Measurements from ENCODE around the gene PHOX2A.
"Not testable (repeated sequence)": the region's sequence is repeated elsewhere in the genome, so short reads cannot be mapped to it uniquely, and the experiment has no call there.

PHOX2A gene

DNA sequence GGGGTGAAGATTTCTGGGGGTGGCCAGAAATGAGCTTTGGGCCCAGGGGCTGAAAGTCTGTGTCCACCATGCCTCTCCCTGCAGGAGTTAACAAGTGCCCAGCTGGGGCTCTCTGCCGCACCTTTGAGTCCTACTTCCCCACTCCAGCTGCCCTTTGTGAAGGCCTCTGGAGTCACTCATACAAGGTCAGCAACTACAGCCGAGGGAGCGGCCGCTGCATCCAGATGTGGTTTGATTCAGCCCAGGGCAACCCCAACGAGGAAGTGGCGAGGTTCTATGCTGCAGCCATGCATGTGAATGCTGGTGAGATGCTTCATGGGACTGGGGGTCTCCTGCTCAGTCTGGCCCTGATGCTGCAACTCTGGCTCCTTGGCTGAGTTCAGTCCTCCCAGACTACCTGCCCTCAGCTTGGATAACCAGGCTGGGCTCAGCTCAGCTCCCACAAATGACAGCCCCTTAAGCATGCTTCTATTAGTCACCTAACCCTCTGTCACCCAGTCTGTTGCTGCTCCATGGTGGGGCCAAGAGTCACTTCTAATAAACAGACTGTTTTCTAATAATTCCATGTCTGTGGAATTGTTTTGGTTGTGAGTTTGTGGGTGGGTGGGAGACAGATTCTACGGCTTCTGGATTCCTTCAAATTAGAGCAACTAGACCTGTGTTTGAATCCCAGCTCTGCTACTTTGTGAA, 22.4 kb downstream of the PHOX2A start:
- peak; percentile 59 for DNase-seq

DNA sequence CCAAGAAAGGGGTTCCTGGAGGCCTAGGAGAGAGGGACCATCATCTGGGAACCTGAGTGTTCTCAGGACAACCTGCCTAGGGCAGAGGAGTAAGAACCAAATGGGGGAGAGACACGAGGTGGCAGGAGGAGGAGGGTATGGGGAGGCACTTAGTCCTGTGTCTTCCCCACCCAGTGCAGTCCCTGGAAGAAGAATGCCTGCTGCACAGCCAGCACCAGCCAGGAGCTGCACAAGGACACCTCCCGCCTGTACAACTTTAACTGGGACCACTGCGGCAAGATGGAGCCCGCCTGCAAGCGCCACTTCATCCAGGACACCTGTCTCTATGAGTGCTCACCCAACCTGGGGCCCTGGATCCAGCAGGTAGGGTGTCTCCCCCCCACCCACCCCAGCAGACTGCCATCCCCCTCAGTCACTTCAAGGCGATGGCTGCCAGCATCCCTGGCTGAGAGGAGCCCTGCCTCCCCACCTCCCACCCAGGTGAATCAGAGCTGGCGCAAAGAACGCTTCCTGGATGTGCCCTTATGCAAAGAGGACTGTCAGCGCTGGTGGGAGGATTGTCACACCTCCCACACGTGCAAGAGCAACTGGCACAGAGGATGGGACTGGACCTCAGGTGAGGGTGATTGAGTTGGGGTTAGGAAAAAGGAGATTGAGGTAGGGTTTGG, 23.1 kb downstream of the PHOX2A start:
- DNase-seq: no peak

DNA sequence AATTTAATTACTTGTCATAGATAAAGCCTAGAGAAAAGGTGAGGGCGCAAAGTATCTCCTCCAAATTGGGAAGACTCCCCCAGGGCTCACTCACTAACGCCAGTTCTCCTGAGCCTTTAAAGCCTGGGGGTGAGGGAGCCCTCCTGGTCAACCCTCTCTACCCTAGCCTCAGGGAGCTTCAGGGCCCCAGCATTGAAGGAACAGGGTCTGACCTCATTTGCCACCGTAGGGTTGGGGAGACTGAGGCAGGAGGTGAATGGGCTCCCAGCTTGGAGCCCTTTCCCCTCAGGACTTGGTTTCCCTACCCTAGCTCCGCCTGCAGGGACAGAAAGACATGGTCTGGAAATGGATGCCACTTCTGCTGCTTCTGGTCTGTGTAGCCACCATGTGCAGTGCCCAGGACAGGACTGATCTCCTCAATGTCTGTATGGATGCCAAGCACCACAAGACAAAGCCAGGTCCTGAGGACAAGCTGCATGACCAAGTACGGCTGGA, 25.7 kb downstream of the PHOX2A start:
- no peak for DNase-seq

DNA sequence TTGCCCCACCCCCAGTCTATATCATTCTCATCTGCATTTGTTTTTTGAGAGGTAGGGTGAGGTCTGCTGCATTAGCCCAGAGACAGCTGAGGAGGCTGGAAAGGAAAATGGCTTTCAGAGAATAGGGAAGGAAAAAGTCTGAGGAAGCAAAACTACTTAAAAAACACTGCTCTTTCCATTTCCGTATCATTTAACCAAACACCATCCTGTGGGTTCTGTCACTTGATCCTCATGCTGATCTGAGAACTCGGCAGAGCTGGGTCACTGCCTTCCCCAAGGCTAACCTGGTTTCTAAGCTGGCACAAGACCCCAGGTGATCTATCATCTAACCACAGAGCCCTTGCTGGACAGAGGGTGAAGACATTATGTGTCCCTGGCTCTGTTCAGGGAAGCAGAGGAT, 26.1 kb downstream of the PHOX2A start:
- peak; percentile 48 for DNase-seq

DNA sequence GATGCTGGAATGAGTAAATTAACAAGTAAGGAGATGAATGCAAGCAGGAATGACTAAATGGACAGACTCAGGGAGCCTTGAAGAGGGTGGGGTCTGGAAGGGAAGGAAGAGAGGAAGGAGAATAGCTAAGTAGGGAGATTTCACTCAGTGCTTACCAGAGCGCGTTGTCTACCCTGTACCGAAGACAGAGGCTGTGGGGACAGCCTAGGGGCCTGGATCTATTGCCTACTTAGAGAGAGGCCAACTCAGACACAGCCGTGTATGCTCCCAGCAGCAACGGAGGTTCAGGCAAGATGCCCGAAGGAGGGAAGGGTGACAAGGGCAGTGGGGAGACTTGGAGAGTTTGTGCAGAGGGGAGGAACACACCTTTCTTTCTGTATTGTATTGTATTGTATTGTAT, 27.3 kb downstream of the PHOX2A start, which contains the start of gene FOLR2:
Gene FOLR2 (plus strand): TSS at position 157 of the 400 bp plus-strand sequence. CDS start 1,791 bp downstream, outside the sequence.
- no peak for DNase-seq

DNA sequence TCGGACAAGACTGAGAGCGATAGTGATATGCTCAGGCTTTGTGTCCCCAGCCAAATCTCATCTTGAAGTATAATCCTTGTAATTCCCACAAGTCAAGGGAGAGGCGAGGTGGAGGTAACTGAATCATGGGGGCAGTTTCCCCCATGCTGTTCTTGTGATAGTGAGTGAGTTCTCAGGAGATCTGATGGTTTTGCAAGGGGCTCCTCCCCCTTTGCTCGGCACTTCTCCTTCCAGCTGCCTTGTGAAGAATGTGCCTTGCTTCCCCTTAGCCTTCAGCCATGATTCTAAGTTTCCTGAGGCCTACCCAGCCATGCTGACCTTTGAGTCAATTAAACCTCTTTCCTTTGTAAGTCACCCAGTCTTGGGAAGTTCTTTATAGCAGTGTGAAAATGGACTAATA, 34.9 kb downstream of the PHOX2A start:
- DNase-seq: peak; percentile 38

DNA sequence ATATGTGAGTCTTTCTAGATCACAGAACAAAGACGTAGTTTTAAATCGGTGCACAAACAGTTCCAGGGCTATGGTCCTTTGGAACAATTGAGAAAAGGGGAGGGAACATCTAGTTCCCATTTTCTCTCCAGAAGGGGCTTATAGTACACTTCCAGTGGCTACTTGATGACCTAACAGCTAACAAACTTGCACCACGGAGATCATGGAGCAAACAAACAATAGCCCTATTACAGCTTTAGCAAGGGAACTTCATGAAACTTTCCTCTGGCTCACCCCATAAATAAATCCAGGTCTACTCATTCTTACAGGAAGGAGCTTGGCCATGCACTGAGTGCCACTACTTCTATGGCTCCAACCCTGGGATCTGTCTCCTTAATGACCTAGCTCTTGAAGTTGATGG, 35.7 kb downstream of the PHOX2A start:
- DNase-seq: no peak

DNA sequence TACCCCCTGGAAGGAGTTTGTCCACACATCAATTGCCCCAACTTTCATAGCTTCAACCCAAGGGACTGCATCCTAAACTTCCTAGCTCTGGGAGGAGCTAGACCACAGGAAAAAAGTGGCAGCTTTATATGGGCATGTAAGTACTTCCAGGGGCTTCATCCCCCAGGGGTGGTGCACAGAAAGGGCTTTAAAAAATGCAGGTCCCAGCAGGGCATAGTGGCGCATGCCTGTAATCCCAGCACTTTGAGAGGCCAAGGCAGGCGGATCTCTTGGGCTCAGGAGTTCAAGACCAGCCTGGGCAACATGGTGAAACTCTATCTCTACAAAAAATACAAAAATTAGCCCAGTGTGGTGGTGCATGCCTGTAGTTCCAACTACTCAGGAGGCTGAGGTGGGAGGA, 37.2 kb downstream of the PHOX2A start:
- not testable (repeated sequence) for DNase-seq

DNA sequence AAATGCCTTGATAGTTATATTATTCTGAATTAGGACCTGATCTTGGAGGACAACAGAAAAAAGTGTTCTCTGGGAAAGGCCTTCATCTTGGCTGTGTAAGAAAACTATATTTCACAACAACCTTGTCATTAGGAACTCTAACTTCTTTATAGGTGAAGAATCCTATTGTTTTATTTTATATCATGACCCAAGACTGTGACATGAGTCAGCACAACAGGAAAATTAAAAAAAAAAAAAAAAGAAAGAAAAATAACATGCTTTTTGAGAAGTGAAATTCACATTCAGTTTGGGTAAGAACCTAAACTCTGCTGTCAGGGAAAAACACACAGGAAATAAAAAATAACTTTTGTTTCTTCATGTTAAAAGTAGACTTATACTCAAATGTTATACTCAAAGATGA, 39.1 kb downstream of the PHOX2A start:
- no peak for DNase-seq

DNA sequence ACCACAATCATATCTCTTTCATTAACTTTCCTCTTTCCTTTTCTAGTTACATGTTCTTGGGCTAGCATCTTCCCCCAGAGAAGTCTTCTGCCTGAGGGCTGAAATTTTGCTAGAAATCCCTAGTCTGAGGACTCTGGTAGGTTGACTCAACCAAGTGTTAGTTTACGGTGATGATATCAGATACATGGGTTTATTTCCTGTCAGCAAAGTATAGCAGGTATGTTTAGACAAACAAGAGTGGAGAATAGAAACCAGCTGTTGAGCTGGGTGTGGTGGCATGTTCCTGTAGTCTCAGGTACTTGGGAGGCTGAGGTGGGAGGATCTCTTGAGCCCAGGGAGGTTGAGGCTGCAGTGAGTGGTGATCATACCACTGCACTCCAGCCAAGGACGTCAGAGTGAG, 40.8 kb downstream of the PHOX2A start:
- no peak for DNase-seq

DNA sequence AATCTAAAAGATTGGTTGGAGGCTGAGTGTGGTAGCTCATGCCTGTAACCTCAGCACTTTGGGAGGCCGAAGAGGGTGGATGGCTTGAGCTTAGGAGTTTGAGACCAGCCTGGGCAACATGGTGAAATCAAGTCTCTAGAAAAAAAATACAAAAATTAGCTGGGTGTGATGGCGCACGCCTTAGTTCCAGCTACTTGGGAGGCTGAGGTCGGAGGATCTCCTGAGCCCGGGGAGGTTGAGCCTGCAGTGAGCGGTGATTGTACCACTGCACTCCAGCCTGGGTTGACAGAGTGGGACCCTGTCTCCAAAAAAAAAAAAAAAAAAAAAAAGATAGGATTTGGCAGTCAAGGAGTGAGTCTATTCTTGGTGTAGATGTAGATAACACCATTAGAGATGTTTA, 41.4 kb downstream of the PHOX2A start:
- DNase-seq: no peak

DNA sequence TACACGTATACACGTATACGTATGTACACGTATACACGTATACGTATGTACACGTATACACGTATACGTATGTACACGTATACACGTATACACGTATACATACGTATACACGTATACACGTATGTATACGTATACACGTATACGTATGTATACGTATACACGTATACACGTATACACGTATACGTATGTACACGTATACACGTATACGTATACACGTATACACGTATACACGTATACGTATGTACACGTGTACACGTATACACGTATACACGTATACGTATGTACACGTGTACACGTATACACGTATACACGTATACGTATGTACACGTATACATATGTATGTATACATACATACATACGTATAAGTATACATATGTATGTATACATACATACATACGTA, 42.5 kb downstream of the PHOX2A start:
- DNase-seq: not testable (repeated sequence)

DNA sequence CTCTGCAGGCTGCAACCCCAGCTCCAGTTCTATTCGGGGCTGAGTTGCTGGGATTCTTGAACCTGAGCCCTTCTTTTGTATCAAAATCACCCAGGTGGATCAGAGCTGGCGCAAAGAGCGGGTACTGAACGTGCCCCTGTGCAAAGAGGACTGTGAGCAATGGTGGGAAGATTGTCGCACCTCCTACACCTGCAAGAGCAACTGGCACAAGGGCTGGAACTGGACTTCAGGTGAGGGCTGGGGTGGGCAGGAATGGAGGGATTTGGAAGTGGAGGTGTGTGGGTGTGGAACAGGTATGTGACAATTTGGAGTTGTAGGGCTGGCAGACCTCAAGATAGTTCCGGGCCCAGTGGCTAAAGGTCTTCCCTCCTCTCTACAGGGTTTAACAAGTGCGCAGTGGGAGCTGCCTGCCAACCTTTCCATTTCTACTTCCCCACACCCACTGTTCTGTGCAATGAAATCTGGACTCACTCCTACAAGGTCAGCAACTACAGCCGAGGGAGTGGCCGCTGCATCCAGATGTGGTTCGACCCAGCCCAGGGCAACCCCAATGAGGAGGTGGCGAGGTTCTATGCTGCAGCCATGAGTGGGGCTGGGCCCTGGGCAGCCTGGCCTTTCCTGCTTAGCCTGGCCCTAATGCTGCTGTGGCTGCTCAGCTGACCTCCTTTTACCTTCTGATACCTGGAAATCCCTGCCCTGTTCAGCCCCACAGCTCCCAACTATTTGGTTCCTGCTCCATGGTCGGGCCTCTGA, 48.3 kb downstream of the PHOX2A start:
- DNase-seq: no peak

DNA sequence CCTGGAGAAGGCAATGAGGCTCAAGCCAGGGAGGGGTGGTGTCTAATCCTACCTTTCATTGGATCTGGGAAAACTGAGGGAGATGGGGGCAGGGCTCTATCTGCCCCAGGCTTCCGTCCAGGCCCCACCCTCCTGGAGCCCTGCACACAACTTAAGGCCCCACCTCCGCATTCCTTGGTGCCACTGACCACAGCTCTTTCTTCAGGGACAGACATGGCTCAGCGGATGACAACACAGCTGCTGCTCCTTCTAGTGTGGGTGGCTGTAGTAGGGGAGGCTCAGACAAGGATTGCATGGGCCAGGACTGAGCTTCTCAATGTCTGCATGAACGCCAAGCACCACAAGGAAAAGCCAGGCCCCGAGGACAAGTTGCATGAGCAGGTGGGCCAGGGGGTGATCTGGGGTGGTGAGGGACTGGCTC, 52.0 kb downstream of the PHOX2A start, which contains the start of gene FOLR1:
Gene FOLR1 (plus strand): TSS at position 180 of the 421 bp plus-strand sequence. CDS start 34 bp downstream, at position 214.
- DNase-seq: no peak

DNA sequence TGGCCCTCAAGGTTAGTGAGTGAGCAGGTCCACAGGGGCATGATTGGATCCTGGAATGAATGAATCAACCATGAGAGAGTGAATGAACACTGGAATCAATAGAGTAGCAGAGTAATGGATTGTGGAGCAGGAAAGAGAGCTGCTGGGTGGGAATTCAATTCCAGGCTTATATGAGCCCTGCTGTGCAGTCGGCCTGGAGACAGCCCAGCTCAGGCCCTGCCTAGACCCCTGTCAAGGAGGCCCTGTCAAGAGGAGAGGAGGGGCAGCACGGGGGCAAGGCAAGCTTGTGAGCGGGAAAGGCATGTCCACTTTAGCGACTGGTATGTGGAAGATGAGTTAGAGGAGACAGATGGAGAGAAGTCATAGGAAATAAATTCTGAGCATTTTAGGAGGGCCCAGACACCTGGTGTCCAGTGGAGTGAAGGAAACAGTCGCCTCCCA, 53.3 kb downstream of the PHOX2A start:
- DNase-seq: no peak

DNA sequence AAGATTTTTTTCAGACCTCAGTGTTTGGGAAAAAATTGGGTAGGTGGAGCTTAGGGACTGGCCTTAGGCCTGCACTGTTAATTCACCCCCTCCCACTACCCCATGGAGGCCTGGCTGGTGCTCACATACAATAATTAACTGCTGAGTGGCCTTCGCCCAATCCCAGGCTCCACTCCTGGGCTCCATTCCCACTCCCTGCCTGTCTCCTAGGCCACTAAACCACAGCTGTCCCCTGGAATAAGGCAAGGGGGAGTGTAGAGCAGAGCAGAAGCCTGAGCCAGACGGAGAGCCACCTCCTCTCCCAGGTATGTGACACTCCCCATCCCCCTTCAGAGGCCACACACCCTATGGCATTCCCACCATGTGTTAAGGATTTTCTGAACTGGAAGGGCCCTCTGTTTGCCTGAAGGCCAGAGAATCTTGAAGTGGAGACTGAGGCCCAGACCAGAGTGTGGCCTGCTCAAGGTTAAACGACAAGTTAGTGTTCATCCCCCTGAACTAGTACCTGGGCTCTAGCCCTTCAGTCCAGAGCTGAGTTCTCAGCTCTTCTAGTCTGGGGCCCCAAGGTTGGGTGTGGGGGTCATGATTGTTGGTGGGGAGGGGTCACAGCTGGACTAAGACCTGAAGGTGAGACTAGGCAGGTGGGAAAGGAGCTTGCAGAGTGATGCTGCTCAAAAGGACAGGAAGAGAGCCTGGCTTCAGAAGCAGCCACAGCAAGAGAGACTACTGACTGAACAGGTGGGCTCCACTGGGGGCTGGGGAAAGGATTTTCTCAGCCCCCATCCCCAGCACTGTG, 54.3 kb downstream of the PHOX2A start:
- DNase-seq: no peak

Data from hematopoietic multipotent progenitor cell treated with erythropoietin and hydrocortisone succinate and interleukin-3 and kit ligand, for 4 days (in vitro differentiated cells).